TTC549 (cell line): ENCODE results near the gene PRKCE.

ENCODE experiments used
- FAIRE-seq: peaks from 2 replicates; lab custom pipeline; 2012; peaks lifted over from hg19 to GRCh38; lab: Jason Lieb, UNC

PRKCE gene

GRCh38 chr2:45813003-45813941 lies 161.8 kb downstream of the PRKCE start:
- no peak for FAIRE-seq

- FAIRE-seq: no peak
These were observed 163.0 kb downstream of the PRKCE start for GRCh38 chr2:45814488-45814887.

GRCh38 chr2:45814951-45815621 lies 163.6 kb downstream of the PRKCE start:
- FAIRE-seq: no peak

DNA sequence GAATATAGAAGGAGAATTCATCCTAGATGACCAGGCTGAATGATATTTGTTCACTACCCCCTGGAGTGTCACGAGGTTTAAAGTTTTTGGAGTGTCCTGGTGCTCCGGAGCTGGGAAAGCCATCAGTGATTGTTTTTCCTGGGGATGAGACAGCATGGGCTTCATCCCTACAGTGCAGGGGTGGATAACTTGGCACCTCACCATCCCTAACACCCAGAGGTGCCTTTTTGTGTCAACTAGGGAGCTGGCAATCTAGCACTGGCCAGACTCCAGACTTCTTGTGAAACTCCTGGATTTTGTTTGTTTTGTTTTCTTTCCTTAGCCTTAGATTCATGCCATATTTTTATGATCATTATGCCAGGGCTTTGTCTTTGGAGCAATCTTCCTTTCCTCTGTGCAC lies 164.8 kb downstream of the PRKCE start:
- no peak for FAIRE-seq

- FAIRE-seq: no peak
These were observed 167.1 kb downstream of the PRKCE start for GRCh38 chr2:45818591-45818990.

- FAIRE-seq: no peak
These were observed 168.6 kb downstream of the PRKCE start for GRCh38 chr2:45820048-45820447.

- no peak for FAIRE-seq
These were observed 170.2 kb downstream of the PRKCE start for GRCh38 chr2:45821558-45822271.

- no peak for FAIRE-seq
These were observed 170.8 kb downstream of the PRKCE start for GRCh38 chr2:45822272-45822630.

GRCh38 chr2:45823723-45824206 lies 172.3 kb downstream of the PRKCE start:
- FAIRE-seq: no peak

DNA sequence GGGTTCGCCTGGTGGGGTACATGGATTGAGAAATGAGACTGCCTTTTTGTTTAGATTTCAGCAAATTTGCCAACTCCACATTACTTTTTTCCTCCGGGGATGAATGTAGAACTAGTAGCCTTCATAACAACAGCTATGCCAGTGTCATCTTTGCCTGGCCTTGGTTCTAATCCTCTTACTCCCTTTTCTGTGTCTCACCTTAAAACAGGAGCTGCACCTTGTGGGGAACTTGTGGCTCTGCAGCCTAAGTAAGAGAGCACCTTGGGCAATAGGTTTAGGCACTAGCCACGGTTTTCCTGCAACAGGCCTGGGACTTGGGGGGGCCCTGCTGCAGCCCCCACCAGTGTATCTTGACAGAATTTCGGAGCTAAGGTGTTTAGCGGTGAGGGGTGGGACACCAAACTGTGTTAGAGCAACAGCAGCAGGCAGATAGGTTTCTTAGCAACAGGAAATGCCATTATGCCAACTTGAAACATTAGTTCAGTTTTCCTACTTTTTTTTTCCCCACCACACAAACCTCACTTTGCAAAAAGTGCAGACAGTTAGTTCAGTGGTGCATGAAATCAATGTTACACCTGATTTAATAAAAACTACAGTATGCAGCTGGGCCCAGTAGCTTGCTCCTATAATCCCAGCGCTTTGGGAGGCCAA lies 173.7 kb downstream of the PRKCE start:
- no peak for FAIRE-seq

DNA sequence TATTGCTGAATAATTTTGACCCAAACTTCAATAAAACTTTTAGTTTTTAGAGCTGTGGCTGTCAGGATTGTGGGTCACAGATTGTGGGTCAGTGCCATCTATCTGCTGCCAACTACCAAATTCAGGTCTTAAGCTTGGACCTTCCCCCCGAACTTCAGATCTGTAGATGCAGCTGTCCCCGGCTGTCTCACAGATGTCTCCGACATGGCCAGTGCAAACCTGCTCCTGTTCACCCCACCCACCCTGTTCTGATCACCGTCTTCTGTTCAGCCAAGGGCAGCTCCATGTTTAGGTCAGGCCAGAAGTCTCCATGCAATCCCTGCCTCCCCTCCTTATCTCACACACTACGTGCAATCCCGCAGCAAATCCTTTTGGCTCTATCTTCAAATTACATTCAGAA lies 175.0 kb downstream of the PRKCE start:
- FAIRE-seq: no peak

DNA sequence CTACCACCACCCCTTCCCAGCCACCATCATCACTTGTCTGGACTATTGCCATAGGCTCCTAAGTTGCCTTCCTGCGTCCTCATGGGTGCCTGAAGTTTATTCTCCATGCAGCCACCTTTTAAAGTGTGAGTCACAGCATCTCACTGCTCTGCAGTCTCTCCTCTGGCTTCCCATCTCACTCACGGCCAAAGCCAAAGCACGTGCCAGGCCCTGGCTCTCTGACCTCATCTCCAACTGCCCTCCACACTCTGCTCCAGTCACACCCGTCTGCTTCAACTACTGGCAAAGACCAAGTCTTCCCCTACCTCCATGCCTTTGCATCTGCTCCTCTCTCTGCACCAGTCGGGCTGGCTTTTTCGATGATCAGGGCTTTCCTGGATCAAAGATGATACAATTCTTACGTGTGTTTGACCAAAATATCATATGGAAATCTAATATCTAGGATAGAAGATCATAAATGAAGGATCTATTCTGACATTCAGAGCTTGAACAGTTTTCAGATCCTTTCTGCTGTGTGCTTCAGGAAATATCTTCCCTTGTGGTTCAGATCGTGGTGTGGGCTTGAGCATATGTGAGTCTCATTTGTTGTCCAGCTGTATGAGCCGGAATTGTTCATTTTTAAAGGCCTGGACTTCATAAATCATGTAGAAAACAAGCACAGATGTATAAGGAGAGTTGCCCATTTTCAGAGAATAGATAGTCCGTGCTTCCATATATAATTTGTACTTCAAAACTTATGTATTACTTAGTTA lies 175.6 kb downstream of the PRKCE start:
- FAIRE-seq: no peak

GRCh38 chr2:45830322-45830721 lies 178.8 kb downstream of the PRKCE start:
- FAIRE-seq: no peak

DNA sequence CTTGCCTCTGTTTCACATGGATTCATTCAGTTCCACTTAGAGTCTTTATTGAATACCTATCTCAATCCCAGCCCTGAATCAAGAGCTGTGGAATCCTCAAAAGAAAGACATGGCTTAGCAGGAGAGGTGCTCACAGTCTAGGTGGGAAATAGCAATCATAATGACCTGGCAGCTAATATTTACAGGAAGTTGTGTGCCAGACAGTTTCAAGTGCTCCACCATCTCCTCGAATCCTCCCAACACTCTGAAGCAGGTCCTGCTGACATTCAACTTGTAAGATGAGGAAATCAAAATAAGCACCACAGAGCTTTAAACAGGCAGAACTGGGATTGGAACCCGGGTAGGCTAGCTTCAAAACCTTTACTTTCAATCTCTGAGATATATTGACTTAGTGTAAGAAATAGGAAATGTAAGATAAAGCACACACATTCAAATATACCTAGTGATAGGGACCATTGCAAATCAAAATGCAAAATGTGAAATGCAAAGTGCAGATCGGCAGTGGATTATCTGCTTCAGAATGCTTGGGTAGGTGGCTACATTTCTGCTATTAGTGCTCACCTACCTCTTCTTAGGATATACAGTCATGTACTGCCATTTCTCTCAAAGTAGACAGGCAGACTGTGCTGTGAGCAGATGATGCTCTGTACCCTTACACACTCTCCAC lies 182.0 kb downstream of the PRKCE start:
- FAIRE-seq: no peak

GRCh38 chr2:45833968-45834344 lies 182.5 kb downstream of the PRKCE start:
- FAIRE-seq: no peak

DNA sequence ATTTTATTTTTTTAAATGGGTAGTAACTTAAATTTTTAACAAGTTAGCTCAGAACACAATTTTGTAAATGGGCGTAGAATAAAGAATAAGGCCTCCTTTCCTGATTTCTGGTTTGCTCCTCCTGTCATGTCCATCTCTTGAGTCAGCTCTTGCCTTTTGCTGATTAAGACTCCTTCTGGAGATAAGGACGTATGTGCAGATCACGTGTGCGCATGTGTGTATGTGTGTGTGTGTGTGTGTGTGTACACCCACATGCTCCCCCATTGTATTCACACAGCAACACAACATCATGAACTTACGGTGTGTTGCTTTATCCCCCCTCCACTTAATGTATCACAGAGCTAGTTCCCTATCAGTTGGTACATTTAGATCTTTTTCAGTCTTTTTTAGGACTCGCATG lies 182.9 kb downstream of the PRKCE start:
- no peak for FAIRE-seq

DNA sequence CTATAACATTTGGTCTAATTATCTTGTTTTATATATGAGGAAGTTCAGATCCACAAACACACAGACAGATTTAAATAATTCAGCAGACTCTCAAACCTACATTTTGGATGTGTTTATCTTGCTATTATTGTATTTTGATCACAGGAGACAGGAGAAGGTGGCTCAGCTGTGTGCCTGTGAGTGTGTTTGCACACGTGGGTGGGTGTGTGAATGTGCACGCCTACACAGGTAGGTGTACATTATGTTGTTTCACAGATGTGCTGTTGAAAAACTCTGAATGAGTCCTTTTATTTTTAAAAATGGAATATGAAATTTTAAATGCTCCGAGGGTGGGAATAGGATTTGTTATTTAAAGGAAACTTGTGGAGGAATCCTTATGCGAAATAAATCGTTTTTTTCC lies 183.4 kb downstream of the PRKCE start:
- FAIRE-seq: no peak

DNA sequence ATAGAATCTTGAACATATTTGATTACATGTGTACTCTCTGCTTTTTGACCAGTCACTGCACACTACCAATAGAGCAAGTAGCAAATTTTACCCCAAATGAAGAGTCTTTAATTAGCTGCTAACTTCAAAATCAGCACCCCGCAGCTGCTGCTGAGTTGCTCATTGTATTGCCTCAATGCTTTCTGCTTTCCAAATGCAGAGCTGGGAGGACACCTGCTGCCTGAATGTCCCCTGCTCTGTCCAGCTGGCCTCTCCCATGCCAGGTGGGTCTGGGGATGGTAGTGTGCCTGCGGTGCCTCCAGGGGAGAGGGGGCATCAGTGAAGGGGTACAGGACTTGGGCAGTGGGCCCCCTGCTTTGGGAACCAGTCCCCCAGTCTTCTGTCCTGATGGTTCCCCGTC lies 184.8 kb downstream of the PRKCE start:
- no peak for FAIRE-seq

GRCh38 chr2:45836740-45837139 lies 185.3 kb downstream of the PRKCE start:
- FAIRE-seq: no peak

DNA sequence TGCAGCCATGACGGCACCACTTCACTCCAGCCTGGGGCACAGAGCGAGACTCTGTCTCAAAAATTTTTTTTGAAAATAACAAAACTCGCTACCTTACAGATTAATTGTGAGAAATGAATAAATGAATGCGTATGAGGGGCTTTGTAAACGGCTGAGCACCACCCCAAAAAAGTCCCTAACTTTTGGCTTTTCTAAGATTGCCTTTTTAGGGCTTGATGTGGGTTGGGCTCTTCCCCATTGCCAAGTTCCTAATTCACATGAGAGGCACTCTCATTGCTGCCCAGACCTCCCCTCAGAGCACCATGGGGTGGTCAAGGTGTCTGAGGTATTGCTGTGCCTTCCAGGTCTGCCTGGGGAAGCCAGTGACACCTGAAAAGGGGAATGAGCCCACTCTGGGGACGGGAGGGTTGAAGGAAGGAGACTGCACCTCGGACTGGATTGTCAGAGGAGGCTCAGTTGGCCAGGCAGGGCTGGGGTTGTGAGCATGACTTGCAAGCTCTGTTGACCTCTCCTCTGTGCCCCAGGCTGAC lies 186.4 kb downstream of the PRKCE start:
- FAIRE-seq: no peak
